Measurements from ENCODE around the gene GOLGA8J. TPM values are rescaled to one million over a fixed set of nuclear protein-coding genes. Genes with fewer than 3 reads are reported as not detected.

Gene GOLGA8J
- total and polyA plus RNA-seq, 2 experiments from 2014 or later, result not detected

DNA sequence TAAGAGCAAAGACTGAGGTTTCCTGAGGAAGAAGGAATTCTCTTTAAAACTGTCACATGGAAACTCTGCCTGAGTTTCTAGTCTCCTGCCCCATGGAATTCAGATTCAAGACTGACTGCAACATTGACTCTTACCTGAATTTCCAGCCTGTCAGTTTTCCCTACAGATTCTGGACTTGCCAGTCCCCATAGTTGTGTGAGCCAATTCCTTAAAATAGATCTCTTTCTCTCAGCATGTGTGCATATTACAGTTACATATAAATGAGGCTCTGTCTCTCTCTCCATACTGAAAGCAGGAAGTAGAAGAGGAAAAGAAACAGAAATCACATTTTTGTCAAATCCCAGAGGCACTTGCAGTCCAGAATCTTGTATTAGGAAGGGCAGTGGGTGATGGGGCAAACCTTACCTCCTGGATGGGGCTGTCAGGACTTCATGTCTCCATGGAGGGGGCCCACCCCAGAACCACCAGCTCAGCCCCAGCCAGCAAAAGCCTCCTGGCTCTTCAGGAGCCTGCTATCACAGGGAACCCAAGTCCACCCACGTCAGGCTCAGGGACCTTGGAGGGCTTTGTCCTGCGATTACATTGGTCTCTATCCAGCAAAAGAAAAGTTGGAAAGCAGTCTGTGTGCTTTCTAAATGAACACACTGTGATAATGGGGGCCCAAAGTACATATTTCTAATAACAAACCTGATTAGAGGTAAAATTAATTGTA lies 18.8 kb upstream of the GOLGA8J start (continued):
- TF ChIP-seq, protein P1, sequence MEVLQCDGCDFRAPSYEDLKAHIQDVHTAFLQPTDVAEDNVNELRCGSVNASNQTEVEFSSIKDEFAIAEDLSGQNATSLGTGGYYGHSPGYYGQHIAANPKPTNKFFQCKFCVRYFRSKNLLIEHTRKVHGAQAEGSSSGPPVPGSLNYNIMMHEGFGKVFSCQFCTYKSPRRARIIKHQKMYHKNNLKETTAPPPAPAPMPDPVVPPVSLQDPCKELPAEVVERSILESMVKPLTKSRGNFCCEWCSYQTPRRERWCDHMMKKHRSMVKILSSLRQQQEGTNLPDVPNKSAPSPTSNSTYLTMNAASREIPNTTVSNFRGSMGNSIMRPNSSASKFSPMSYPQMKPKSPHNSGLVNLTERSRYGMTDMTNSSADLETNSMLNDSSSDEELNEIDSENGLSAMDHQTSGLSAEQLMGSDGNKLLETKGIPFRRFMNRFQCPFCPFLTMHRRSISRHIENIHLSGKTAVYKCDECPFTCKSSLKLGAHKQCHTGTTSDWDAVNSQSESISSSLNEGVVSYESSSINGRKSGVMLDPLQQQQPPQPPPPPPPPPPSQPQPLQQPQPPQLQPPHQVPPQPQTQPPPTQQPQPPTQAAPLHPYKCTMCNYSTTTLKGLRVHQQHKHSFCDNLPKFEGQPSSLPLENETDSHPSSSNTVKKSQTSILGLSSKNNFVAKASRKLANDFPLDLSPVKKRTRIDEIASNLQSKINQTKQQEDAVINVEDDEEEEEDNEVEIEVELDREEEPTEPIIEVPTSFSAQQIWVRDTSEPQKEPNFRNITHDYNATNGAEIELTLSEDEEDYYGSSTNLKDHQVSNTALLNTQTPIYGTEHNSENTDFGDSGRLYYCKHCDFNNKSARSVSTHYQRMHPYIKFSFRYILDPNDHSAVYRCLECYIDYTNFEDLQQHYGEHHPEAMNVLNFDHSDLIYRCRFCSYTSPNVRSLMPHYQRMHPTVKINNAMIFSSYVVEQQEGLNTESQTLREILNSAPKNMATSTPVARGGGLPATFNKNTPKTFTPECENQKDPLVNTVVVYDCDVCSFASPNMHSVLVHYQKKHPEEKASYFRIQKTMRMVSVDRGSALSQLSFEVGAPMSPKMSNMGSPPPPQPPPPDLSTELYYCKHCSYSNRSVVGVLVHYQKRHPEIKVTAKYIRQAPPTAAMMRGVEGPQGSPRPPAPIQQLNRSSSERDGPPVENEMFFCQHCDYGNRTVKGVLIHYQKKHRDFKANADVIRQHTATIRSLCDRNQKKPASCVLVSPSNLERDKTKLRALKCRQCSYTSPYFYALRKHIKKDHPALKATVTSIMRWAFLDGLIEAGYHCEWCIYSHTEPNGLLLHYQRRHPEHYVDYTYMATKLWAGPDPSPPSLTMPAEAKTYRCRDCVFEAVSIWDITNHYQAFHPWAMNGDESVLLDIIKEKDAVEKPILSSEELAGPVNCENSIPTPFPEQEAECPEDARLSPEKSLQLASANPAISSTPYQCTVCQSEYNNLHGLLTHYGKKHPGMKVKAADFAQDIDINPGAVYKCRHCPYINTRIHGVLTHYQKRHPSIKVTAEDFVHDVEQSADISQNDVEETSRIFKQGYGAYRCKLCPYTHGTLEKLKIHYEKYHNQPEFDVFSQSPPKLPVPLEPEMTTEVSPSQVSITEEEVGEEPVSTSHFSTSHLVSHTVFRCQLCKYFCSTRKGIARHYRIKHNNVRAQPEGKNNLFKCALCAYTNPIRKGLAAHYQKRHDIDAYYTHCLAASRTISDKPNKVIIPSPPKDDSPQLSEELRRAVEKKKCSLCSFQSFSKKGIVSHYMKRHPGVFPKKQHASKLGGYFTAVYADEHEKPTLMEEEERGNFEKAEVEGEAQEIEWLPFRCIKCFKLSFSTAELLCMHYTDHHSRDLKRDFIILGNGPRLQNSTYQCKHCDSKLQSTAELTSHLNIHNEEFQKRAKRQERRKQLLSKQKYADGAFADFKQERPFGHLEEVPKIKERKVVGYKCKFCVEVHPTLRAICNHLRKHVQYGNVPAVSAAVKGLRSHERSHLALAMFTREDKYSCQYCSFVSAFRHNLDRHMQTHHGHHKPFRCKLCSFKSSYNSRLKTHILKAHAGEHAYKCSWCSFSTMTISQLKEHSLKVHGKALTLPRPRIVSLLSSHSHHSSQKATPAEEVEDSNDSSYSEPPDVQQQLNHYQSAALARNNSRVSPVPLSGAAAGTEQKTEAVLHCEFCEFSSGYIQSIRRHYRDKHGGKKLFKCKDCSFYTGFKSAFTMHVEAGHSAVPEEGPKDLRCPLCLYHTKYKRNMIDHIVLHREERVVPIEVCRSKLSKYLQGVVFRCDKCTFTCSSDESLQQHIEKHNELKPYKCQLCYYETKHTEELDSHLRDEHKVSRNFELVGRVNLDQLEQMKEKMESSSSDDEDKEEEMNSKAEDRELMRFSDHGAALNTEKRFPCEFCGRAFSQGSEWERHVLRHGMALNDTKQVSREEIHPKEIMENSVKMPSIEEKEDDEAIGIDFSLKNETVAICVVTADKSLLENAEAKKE (CRISPR knock-in tag; IDR thresholded peaks at IDR 0.05), result no peak
- TF ChIP-seq, protein P2, sequence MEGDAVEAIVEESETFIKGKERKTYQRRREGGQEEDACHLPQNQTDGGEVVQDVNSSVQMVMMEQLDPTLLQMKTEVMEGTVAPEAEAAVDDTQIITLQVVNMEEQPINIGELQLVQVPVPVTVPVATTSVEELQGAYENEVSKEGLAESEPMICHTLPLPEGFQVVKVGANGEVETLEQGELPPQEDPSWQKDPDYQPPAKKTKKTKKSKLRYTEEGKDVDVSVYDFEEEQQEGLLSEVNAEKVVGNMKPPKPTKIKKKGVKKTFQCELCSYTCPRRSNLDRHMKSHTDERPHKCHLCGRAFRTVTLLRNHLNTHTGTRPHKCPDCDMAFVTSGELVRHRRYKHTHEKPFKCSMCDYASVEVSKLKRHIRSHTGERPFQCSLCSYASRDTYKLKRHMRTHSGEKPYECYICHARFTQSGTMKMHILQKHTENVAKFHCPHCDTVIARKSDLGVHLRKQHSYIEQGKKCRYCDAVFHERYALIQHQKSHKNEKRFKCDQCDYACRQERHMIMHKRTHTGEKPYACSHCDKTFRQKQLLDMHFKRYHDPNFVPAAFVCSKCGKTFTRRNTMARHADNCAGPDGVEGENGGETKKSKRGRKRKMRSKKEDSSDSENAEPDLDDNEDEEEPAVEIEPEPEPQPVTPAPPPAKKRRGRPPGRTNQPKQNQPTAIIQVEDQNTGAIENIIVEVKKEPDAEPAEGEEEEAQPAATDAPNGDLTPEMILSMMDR (conservative IDR thresholded peaks at IDR 0.05; ENCODE audit: low read depth in 2 of 2), result no peak

DNA sequence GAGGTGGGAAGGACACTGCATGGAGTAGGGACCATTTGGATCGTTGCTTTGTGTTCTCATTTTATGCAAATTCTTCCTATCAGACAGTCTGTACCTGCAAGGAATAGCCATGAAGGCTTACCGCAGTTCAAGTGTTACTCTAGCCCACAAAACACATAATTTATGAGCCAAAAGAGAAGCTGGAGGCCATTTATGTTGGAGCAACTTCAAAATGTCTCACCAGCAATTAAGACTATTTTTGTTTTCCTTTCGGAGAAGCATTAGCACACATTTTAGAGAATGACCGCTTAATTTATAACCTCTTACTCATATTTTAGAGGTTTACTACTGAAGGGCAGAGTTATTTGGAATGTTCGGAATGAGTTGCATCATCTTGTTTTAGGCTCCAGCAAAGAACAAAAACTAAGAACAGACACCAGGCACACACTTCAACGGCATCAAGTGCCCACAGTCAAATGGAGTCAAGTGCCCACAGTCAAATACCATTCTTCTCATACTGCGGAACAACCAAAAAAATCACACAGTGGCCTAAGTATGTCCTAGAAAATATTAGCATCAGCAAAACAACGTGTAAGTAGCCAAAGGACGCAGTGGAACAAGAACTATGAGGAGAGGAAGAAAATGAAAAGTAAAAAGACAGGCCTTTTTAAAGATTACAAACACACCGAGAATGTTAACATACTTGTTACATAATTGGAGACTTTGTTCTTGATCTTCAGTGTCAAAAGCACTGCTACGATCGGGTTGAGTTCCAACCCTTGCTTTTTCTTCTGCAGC lies 17.5 kb upstream of the GOLGA8J start:
- Histone ChIP-seq H3K36me3 (ENCODE audit: insufficient read depth) (no peaks in the 10 kb centered on the region), H3K27ac (ENCODE audit: low read depth) (no peak overlapping the region), H3K27me3 (ENCODE audit: insufficient read depth) (no peaks in the 10 kb centered on the region), H3K4me1 (ENCODE audit: insufficient read depth) (no peaks in the 10 kb centered on the region; the same call in 1 of the 2 replicates), H3K79me2 (replicated peaks; ENCODE audit: insufficient read depth) (no peaks in the 10 kb centered on the region), H3K4me3 (no peak overlapping the region), H2AFZ (peak overlapping the region; percentile 35; the same call in 1 of the 2 replicates), H3K9me2 (ENCODE audit: insufficient read depth) (no peaks in the 10 kb centered on the region), H3K4me2 (no peak overlapping the region), H3F3A (replicated peaks; ENCODE audit: low read depth) (no peaks in the 10 kb centered on the region), H4K20me1 (replicated peaks; ENCODE audit: insufficient read depth) (no peaks in the 10 kb centered on the region)
- Mint-ChIP-seq H3K27ac (0 out of 2 replicates have a peak overlapping the region, but pooled peaks have one; percentile 40), H3K4me3 (no peak overlapping the region), H3K27me3 (ENCODE audit: insufficient read depth, low read depth, poor library complexity) (peaks cover 6% of the 10 kb centered on the region), H3K36me3 (ENCODE audit: low read depth) (no peaks in the 10 kb centered on the region), H3K4me1 (peaks cover 2% of the 10 kb centered on the region; the same call in 2 of the 3 replicates), H3K9me3 (no peaks in the 10 kb centered on the region)
- ATAC-seq, result no peak
- no peak for DNase-seq (ENCODE audit: low spot score)
- TF ChIP-seq, protein P2 (conservative IDR thresholded peaks at IDR 0.05; ENCODE audit: low read depth in 2 of 2), result no peak
- TF ChIP-seq STAT1 (IDR thresholded peaks at IDR 0.05; ENCODE audit: unreplicated experiment), result no peak
- no peak for TF ChIP-seq ZNF331 (CRISPR knock-in tag; IDR thresholded peaks at IDR 0.05; ENCODE audit: low read depth)
- TF ChIP-seq EZH2 (IDR thresholded peaks at IDR 0.05; ENCODE audit: low read depth, unreplicated experiment), result no peak
- TF ChIP-seq, protein P3, sequence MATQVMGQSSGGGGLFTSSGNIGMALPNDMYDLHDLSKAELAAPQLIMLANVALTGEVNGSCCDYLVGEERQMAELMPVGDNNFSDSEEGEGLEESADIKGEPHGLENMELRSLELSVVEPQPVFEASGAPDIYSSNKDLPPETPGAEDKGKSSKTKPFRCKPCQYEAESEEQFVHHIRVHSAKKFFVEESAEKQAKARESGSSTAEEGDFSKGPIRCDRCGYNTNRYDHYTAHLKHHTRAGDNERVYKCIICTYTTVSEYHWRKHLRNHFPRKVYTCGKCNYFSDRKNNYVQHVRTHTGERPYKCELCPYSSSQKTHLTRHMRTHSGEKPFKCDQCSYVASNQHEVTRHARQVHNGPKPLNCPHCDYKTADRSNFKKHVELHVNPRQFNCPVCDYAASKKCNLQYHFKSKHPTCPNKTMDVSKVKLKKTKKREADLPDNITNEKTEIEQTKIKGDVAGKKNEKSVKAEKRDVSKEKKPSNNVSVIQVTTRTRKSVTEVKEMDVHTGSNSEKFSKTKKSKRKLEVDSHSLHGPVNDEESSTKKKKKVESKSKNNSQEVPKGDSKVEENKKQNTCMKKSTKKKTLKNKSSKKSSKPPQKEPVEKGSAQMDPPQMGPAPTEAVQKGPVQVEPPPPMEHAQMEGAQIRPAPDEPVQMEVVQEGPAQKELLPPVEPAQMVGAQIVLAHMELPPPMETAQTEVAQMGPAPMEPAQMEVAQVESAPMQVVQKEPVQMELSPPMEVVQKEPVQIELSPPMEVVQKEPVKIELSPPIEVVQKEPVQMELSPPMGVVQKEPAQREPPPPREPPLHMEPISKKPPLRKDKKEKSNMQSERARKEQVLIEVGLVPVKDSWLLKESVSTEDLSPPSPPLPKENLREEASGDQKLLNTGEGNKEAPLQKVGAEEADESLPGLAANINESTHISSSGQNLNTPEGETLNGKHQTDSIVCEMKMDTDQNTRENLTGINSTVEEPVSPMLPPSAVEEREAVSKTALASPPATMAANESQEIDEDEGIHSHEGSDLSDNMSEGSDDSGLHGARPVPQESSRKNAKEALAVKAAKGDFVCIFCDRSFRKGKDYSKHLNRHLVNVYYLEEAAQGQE (IDR thresholded peaks at IDR 0.05; ENCODE audit: unreplicated experiment), result no peak
- no peak for TF ChIP-seq NANOG (IDR thresholded peaks at IDR 0.05; ENCODE audit: borderline replicate concordance)
- TF ChIP-seq CREB1 (CRISPR knock-in tag; IDR thresholded peaks at IDR 0.05; ENCODE audit: low read depth), result no peak
